Fibroblast of skin of abdomen (primary cell): ENCODE results near the gene GPR18.

Source experiments
- DNase-seq: peaks from one replicate; pipeline ENCODE4 v3.0.0-alpha.2; 2013

The GPR18 gene

DNA sequence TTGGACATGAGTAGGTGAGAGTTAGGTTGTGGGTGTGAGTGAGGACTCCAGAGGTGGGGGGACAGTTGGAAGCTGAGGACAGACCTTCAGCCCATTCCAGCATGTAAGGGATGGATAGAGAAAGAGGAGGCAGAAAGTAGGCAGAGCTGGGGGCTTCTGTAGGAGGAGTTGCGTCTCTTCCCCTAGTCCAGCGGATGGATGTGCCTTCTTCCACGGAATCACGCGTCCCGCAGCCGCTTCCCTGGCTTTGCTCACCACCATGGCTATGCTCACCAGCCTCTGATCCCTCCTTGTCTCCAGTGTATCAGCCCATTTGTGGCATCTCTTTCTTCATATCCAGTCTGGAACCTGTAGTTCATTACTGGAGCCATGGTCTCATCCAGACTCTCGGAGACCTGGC, 52.0 kb downstream of the GPR18 start:
- no peak for DNase-seq

DNA sequence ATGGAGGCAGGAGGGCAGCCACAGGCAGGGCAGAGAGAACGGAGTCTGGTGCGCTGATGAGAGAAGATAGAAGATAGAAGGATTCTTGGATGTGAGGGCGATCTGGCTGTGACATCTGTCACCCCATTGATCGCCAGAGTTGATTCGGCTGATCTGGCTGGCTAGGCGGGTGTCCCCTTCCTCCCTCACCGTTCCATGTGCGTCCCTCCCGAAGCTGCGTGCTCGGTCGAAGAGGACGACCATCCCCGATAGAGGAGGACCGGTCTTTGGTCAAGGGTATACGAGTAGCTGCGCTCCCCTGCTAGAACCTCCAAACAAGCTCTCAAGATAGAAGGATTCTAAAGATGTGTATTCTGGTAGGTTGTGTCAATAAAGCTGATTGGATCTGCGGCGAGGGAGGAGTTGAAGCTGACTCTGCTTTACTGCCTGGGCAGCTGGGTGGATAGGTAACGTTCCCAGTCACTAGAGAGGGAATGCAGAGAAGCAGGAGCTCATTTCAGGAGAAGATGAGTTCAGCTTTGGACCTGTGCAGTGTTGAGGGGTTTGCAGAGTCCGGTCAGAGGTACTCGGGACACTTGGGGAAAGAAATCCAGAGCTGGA, 52.5 kb downstream of the GPR18 start:
- DNase-seq = no peak
